Measurements from ENCODE around the gene LCP2. TPM values are rescaled to one million over a fixed set of nuclear protein-coding genes. Genes with fewer than 3 reads are reported as not detected.

LCP2 gene
- total and polyA plus RNA-seq, 12 donors = 2.7 to 35.1 (median 4.6) TPM

DNA sequence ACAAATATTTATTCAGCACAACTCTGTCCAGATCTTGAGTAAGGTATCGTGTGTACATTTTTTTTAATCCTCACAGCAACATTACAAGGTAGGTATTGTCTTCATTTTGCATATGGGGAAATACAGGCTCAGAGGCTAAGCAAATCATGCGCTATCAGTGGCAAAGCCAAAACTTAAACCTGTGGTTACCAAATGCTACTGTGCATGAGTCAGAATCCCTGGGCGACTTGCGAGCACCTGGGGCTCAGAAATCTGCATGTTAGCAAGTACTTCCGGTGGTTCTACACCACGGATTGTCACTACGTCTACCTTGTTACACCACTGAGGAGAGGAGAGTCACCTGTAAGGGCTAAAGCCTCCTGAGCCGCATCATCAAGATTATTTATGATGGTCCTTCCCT is 43.5 kb downstream of the LCP2 start:
- ATAC-seq (no peak), DNase-seq (no peak)
- H3K27me3 ChIP-seq = peaks cover 0 to 10% (median 0%) of the 10 kb centered on the region in 7 donors
- H3K4me3 ChIP-seq = no peak overlapping the region
- TF ChIP-seq, protein P1, sequence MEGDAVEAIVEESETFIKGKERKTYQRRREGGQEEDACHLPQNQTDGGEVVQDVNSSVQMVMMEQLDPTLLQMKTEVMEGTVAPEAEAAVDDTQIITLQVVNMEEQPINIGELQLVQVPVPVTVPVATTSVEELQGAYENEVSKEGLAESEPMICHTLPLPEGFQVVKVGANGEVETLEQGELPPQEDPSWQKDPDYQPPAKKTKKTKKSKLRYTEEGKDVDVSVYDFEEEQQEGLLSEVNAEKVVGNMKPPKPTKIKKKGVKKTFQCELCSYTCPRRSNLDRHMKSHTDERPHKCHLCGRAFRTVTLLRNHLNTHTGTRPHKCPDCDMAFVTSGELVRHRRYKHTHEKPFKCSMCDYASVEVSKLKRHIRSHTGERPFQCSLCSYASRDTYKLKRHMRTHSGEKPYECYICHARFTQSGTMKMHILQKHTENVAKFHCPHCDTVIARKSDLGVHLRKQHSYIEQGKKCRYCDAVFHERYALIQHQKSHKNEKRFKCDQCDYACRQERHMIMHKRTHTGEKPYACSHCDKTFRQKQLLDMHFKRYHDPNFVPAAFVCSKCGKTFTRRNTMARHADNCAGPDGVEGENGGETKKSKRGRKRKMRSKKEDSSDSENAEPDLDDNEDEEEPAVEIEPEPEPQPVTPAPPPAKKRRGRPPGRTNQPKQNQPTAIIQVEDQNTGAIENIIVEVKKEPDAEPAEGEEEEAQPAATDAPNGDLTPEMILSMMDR (IDR thresholded peaks at IDR 0.05) = no peak
- H3K9me3 ChIP-seq = no peaks in the 10 kb centered on the region
- peaks cover 0 to 100% (median 0%) of the 10 kb centered on the region in 9 donors for H3K36me3 ChIP-seq
- H3K27ac ChIP-seq = no peak overlapping the region
- intact Hi-C loops (cut with DNase I) = no loop called here
- peaks cover 0 to 11% (median 0%) of the 10 kb centered on the region in 9 donors for H3K4me1 ChIP-seq
- 85 to 90% methylated on average over 8 of the region's 8 CpGs for WGBS, 2 donors

DNA sequence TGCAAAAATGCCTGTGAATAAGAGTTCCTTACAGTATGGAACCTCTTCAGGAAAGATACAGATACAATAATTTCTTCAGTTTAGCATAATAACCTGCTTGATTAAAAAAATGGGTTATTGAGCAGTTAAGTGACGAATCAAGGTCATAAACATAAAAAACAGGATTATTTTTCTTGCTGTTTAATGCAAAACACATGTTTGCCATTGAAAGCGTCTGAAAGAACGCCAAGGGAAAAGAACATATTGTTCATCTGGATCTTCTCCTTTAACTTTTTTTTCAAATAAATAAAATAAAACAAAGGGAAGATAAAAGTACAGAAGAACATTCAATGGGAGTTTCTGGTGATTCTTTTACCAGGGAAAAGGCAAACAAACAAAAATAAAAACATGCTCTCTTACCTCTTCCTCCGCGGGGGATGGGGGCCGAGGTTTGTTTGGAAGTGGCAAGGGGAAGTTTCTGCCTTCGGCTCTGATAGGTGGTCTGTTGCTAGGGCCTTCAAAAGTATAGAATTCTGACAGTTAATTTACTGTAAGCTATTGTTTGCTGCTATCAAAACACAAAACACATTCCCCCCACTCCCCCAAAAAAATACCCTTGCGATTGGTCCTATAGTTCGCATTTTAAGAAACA is 44.7 kb downstream of the LCP2 start:
- no peak overlapping the region for H3K27ac ChIP-seq
- 59 to 66% methylated on average over 9 of the region's 9 CpGs for WGBS, 2 donors
- intact Hi-C loops (cut with DNase I) = no loop called here

DNA sequence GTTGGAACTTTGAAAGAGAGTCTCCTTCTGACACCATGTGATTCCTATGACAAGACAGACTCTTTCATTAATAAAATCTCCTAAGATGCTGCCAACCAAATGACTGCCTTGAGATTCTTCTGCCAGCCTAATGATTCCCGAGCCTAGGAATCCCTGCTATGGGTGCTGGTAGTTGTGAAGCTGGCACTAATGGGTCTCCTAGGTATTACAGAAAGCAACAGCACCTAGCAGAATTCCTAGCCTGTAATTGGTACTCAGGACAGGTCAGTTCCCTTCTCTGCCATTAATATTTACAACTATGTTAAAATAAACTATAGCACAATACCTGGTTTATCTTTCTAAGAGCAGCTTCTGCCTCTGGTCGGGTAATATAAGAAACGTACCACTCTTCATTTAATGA is 45.5 kb downstream of the LCP2 start:
- Histone ChIP-seq H3K36me3 (peaks cover 0 to 100% (median 0%) of the 10 kb centered on the region in 9 donors), H3K4me1 (peaks cover 0 to 16% (median 3%) of the 10 kb centered on the region in 9 donors), H3K27me3 (peaks cover 0 to 10% (median 0%) of the 10 kb centered on the region in 7 donors), H3K4me3 (no peak overlapping the region), H3K9me3 (no peaks in the 10 kb centered on the region), H3K27ac (no peak overlapping the region)
- TF ChIP-seq, protein P1 (IDR thresholded peaks at IDR 0.05) = no peak
- ATAC-seq (no peak), DNase-seq (no peak)
- 71 to 79% methylated on average over 3 of the region's 3 CpGs for WGBS, 2 donors
- intact Hi-C loops (cut with DNase I) = no loop called here

More for the DNA sequence above, 44.7 kb downstream of the LCP2 start:
- no peak for ATAC-seq
- TF ChIP-seq, protein P1 (IDR thresholded peaks at IDR 0.05) = no peak
- DNase-seq = no peak
- peaks cover 0 to 100% (median 0%) of the 10 kb centered on the region in 9 donors for H3K36me3 ChIP-seq
- peaks cover 0 to 10% (median 0%) of the 10 kb centered on the region in 7 donors for H3K27me3 ChIP-seq
- H3K9me3 ChIP-seq = no peaks in the 10 kb centered on the region
- peaks cover 0 to 11% (median 0%) of the 10 kb centered on the region in 9 donors for H3K4me1 ChIP-seq
- H3K4me3 ChIP-seq = no peak overlapping the region

DNA sequence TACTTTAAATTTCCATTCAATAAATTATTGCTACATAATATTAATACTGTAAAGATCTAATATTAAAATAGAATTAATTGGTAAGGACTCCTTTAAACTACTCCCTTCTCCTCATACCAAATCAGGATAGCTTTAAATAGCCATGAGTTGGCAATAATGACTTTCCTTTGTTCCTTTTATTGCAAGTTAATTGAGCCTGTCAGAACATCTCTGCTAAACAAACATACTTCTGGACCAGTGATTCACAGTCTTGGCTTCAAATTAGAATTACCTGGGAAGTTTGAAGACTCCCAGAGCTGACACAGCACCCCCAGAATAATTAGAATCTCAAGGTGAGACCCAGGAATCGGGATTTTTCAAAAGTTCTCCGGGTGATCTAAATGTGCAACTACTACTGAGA is 46.1 kb downstream of the LCP2 start:
- 70 to 89% methylated on average over 2 of the region's 2 CpGs for WGBS, 2 donors
- TF ChIP-seq, protein P1 (IDR thresholded peaks at IDR 0.05) = no peak
- Histone ChIP-seq H3K27ac (no peak overlapping the region), H3K36me3 (peaks cover 0 to 100% (median 0%) of the 10 kb centered on the region in 9 donors), H3K4me1 (peaks cover 0 to 20% (median 3%) of the 10 kb centered on the region in 9 donors), H3K4me3 (no peak overlapping the region), H3K9me3 (no peaks in the 10 kb centered on the region), H3K27me3 (peaks cover 0 to 10% (median 0%) of the 10 kb centered on the region in 7 donors)
- intact Hi-C loops (cut with DNase I) = no loop called here
- DNase-seq = no peak
- no peak for ATAC-seq
